WTC11 (cell line): ENCODE measurements around the gene YIPF2. TPM values are rescaled to one million over a fixed set of nuclear protein-coding genes. Genes with fewer than 3 reads are reported as not detected.

Experiments
- ATAC-seq: fragments of 200-7000 bp; cut with Tn5 transposase; 2 replicates; pipeline ENCODE4 v1.10.0; 2021; ENCODE audit warnings: mild to moderate bottlenecking, moderate library complexity
- CTCF ChIA-PET: fragments of 300-600 bp; sonication (Branson Sonifier 250); formaldehyde crosslinking; loops from one replicate; lab custom pipeline; 2021; ENCODE audit warnings: antibody characterized with exemption; lab: Charles Lee
- POLR2A ChIA-PET: fragments of 350-600 bp; sonication (Branson Sonifier 250); formaldehyde crosslinking; loops from one replicate; lab custom pipeline; 2021; ENCODE audit warnings: antibody characterized with exemption; lab: Charles Lee
- DNase-seq: peaks from one replicate; pipeline ENCODE4 v3.0.0; 2021; ENCODE audit warnings: low spot score
- H3K27ac Mint-ChIP-seq: 2 replicates; pipeline ENCODE4 v1.8.0; 2021; ENCODE audit warnings: mixed read lengths
- H3K27me3 Mint-ChIP-seq: 2 replicates; pipeline ENCODE4 v1.8.0; 2021; ENCODE audit warnings: low read depth, mild to moderate bottlenecking, moderate library complexity, mixed read lengths
- H3K36me3 Mint-ChIP-seq: 2 replicates; pipeline ENCODE4 v1.8.0; 2021; ENCODE audit warnings: mixed read lengths
- H3K4me1 Mint-ChIP-seq: 2 replicates; pipeline ENCODE4 v1.8.0; 2022; ENCODE audit warnings: mixed read lengths
- H3K4me3 Mint-ChIP-seq: 2 replicates; pipeline ENCODE4 v1.8.0; 2021; ENCODE audit warnings: mild to moderate bottlenecking, moderate library complexity, mixed read lengths
- H3K9me3 Mint-ChIP-seq: 2 replicates; pipeline ENCODE4 v1.8.0; 2021; ENCODE audit warnings: mixed read lengths
- CBFB ChIP-seq: sonication (generic); formaldehyde crosslinking; IDR thresholded peaks from 2 replicates; pipeline ENCODE4 v1.8.1; 2022; ENCODE audit warnings: mild to moderate bottlenecking, low read depth, missing genetic modification reagents
- ESRRA ChIP-seq: sonication (generic); formaldehyde crosslinking; IDR thresholded peaks from 2 replicates; pipeline ENCODE4 v1.8.1; 2022; ENCODE audit warnings: mild to moderate bottlenecking, missing genetic modification reagents, borderline replicate concordance
- JUN ChIP-seq: sonication (generic); formaldehyde crosslinking; IDR thresholded peaks from 2 replicates; pipeline ENCODE4 v1.8.0; 2023; ENCODE audit warnings: mild to moderate bottlenecking, missing genetic modification reagents
- NFE2L1 ChIP-seq: sonication (generic); formaldehyde crosslinking; IDR thresholded peaks from 2 replicates; pipeline ENCODE4 v1.8.1; 2023; ENCODE audit warnings: missing genetic modification reagents
- RELA ChIP-seq: sonication (generic); formaldehyde crosslinking; IDR thresholded peaks from 2 replicates; pipeline ENCODE4 v1.8.1; 2022; ENCODE audit warnings: missing genetic modification reagents, mild to moderate bottlenecking, borderline replicate concordance
- RORB ChIP-seq: fragments of 250-450 bp; sonication (Bioruptor Pico); IDR thresholded peaks from 2 replicates; pipeline ENCODE4 v1.9.0; 2021; ENCODE audit warnings: mild to moderate bottlenecking
- TEAD4 ChIP-seq: sonication (generic); formaldehyde crosslinking; IDR thresholded peaks from 2 replicates; pipeline ENCODE4 v1.8.0; 2022; ENCODE audit warnings: mild to moderate bottlenecking, missing genetic modification reagents
- ZNF138 ChIP-seq: sonication (generic); formaldehyde crosslinking; conservative IDR thresholded peaks from 2 replicates; pipeline ENCODE4 v1.8.1; 2022; ENCODE audit warnings: mild to moderate bottlenecking, moderate library complexity, missing genetic modification reagents
- total RNA-seq: library from RNA; stranded (reverse); gene quantifications from 3 replicates; pipeline ENCODE4 v1.2.3, GENCODE V29; 2021
- TF ChIP-seq, protein P1 (sequence below): sonication (generic); formaldehyde crosslinking; IDR thresholded peaks from 2 replicates; pipeline ENCODE4 v1.8.0; 2022; ENCODE audit warnings: mild to moderate bottlenecking, missing genetic modification reagents
- TF ChIP-seq, protein P2 (sequence below): sonication (generic); formaldehyde crosslinking; IDR thresholded peaks from 2 replicates; pipeline ENCODE4 v1.8.0; 2023; ENCODE audit warnings: missing genetic modification reagents, mild to moderate bottlenecking, borderline replicate concordance
- TF ChIP-seq, protein P3 (sequence below): fragments of 250-450 bp; sonication (Bioruptor Pico); IDR thresholded peaks from 2 replicates; pipeline ENCODE4 v1.9.0; 2021; ENCODE audit warnings: mild to moderate bottlenecking, borderline replicate concordance
- TF ChIP-seq, protein P4 (sequence below): sonication (generic); formaldehyde crosslinking; conservative IDR thresholded peaks from 2 replicates; pipeline ENCODE4 v1.8.1; 2023; ENCODE audit warnings: mild to moderate bottlenecking, low read depth, missing genetic modification reagents, moderate library complexity
- TF ChIP-seq, protein P5 (sequence below): fragments of 250-450 bp; sonication (Bioruptor Pico); conservative IDR thresholded peaks from 2 replicates; pipeline ENCODE4 v1.9.0; 2021; ENCODE audit warnings: mild to moderate bottlenecking

YIPF2 gene
- total RNA-seq, 1 experiment from 2014 or later, result 65.5 TPM

DNA sequence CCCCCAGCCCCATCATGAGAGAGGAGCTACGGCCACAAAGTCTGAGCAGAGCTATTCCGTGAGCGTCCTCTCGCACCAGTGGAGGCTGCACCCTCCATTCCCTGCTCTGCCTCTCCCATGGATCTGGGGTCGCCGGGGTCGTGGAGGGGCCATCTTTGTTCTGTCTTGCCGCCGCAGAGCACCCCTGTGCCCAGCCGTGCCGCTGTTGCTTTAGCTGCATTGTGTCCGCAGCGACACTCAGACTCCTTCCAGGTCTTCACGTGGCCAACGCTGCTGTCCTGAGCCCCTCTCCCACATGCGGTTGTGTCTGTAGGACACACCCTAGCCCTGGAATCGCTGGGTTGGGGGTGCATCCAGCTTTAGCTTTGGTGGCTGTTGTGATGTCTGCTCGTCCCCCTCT lies 15.8 kb downstream of the YIPF2 start:
- no peak overlapping the region for H3K27ac Mint-ChIP-seq
- CTCF ChIA-PET, result interaction anchor here (0.7 to 1.2 kb wide), 2 partner anchors 42 to 54 kb away, joined by 3 to 4 read pairs; no protein-coding TSS in a partner anchor
- POLR2A ChIA-PET, result interaction anchor here (0.8 kb wide), 1 partner anchor 24 kb away, joined by 6 read pairs; no protein-coding TSS in a partner anchor
- ATAC-seq, result no peak
- DNase-seq, result no peak
- H3K36me3 Mint-ChIP-seq, result peaks cover 27% of the 10 kb centered on the region
- H3K27me3 Mint-ChIP-seq, result no peaks in the 10 kb centered on the region
- no peak overlapping the region for H3K4me3 Mint-ChIP-seq
- H3K9me3 Mint-ChIP-seq, result no peaks in the 10 kb centered on the region
- no peak for TF ChIP-seq ESRRA
- TF ChIP-seq, protein P1, sequence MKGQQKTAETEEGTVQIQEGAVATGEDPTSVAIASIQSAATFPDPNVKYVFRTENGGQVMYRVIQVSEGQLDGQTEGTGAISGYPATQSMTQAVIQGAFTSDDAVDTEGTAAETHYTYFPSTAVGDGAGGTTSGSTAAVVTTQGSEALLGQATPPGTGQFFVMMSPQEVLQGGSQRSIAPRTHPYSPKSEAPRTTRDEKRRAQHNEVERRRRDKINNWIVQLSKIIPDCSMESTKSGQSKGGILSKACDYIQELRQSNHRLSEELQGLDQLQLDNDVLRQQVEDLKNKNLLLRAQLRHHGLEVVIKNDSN (CRISPR knock-in tag), result no peak
- no peak for TF ChIP-seq RELA (CRISPR knock-in tag)
- TF ChIP-seq NFE2L1 (CRISPR knock-in tag), result no peak
- no peak for TF ChIP-seq RORB (CRISPR knock-in tag)
- no peak for TF ChIP-seq TEAD4 (CRISPR knock-in tag)
- no peak for TF ChIP-seq JUN (CRISPR knock-in tag)
- no peak for TF ChIP-seq ZNF138
- TF ChIP-seq, protein P2, sequence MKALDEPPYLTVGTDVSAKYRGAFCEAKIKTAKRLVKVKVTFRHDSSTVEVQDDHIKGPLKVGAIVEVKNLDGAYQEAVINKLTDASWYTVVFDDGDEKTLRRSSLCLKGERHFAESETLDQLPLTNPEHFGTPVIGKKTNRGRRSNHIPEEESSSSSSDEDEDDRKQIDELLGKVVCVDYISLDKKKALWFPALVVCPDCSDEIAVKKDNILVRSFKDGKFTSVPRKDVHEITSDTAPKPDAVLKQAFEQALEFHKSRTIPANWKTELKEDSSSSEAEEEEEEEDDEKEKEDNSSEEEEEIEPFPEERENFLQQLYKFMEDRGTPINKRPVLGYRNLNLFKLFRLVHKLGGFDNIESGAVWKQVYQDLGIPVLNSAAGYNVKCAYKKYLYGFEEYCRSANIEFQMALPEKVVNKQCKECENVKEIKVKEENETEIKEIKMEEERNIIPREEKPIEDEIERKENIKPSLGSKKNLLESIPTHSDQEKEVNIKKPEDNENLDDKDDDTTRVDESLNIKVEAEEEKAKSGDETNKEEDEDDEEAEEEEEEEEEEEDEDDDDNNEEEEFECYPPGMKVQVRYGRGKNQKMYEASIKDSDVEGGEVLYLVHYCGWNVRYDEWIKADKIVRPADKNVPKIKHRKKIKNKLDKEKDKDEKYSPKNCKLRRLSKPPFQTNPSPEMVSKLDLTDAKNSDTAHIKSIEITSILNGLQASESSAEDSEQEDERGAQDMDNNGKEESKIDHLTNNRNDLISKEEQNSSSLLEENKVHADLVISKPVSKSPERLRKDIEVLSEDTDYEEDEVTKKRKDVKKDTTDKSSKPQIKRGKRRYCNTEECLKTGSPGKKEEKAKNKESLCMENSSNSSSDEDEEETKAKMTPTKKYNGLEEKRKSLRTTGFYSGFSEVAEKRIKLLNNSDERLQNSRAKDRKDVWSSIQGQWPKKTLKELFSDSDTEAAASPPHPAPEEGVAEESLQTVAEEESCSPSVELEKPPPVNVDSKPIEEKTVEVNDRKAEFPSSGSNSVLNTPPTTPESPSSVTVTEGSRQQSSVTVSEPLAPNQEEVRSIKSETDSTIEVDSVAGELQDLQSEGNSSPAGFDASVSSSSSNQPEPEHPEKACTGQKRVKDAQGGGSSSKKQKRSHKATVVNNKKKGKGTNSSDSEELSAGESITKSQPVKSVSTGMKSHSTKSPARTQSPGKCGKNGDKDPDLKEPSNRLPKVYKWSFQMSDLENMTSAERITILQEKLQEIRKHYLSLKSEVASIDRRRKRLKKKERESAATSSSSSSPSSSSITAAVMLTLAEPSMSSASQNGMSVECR (CRISPR knock-in tag), result no peak
- TF ChIP-seq, protein P3, sequence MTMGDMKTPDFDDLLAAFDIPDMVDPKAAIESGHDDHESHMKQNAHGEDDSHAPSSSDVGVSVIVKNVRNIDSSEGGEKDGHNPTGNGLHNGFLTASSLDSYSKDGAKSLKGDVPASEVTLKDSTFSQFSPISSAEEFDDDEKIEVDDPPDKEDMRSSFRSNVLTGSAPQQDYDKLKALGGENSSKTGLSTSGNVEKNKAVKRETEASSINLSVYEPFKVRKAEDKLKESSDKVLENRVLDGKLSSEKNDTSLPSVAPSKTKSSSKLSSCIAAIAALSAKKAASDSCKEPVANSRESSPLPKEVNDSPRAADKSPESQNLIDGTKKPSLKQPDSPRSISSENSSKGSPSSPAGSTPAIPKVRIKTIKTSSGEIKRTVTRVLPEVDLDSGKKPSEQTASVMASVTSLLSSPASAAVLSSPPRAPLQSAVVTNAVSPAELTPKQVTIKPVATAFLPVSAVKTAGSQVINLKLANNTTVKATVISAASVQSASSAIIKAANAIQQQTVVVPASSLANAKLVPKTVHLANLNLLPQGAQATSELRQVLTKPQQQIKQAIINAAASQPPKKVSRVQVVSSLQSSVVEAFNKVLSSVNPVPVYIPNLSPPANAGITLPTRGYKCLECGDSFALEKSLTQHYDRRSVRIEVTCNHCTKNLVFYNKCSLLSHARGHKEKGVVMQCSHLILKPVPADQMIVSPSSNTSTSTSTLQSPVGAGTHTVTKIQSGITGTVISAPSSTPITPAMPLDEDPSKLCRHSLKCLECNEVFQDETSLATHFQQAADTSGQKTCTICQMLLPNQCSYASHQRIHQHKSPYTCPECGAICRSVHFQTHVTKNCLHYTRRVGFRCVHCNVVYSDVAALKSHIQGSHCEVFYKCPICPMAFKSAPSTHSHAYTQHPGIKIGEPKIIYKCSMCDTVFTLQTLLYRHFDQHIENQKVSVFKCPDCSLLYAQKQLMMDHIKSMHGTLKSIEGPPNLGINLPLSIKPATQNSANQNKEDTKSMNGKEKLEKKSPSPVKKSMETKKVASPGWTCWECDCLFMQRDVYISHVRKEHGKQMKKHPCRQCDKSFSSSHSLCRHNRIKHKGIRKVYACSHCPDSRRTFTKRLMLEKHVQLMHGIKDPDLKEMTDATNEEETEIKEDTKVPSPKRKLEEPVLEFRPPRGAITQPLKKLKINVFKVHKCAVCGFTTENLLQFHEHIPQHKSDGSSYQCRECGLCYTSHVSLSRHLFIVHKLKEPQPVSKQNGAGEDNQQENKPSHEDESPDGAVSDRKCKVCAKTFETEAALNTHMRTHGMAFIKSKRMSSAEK (CRISPR knock-in tag), result no peak
- TF ChIP-seq, protein P4, sequence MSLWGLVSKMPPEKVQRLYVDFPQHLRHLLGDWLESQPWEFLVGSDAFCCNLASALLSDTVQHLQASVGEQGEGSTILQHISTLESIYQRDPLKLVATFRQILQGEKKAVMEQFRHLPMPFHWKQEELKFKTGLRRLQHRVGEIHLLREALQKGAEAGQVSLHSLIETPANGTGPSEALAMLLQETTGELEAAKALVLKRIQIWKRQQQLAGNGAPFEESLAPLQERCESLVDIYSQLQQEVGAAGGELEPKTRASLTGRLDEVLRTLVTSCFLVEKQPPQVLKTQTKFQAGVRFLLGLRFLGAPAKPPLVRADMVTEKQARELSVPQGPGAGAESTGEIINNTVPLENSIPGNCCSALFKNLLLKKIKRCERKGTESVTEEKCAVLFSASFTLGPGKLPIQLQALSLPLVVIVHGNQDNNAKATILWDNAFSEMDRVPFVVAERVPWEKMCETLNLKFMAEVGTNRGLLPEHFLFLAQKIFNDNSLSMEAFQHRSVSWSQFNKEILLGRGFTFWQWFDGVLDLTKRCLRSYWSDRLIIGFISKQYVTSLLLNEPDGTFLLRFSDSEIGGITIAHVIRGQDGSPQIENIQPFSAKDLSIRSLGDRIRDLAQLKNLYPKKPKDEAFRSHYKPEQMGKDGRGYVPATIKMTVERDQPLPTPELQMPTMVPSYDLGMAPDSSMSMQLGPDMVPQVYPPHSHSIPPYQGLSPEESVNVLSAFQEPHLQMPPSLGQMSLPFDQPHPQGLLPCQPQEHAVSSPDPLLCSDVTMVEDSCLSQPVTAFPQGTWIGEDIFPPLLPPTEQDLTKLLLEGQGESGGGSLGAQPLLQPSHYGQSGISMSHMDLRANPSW, result no peak
- TF ChIP-seq CBFB, result no peak
- TF ChIP-seq, protein P5, sequence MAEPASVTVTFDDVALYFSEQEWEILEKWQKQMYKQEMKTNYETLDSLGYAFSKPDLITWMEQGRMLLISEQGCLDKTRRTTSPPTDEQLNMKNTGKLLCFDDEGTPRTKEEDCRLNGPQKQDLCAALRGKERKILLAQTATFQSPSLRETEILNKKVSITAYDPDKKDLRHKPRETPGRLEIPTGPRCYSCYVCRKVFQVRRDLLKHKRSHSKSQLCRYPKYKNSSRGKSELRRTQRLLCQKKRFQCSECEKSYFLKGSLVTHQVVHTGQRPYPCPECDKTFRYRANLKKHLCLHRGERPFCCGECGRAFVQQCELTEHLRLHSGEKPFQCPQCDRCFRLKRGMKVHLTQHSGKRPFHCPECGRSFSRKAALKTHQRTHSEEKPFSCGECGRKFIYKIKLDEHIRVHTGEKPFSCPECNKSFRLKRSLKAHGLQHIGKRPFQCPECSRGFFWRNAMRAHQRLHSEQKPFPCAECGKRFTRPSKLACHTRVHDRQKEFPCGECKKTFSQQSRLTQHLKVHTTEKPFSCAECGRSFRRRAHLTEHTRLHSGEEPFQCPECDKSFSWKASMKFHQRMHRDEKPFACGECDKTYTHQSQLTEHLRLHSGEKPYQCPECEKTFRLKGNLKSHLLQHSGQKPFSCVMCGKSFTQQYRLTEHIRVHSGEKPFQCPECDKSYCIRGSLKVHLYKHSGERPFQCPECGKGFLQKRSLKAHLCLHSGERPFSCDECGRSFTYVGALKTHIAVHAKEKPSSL (CRISPR knock-in tag), result no peak
- no peaks in the 10 kb centered on the region for H3K4me1 Mint-ChIP-seq
